Measurements from ENCODE around the gene SVOPL. TPM values are rescaled to one million over a fixed set of nuclear protein-coding genes. Genes with fewer than 3 reads are reported as not detected.

SVOPL gene
- polyA plus RNA-seq, 3 donors: not detected

GRCh38 chr7:138712652-138713051 is 11.5 kb upstream of the SVOPL start:
- no peaks in the 10 kb centered on the region for H4K20me1 ChIP-seq (ENCODE audit: insufficient read depth, low read length)
- no peak overlapping the region for H3K4me2 ChIP-seq (replicated peaks; ENCODE audit: extremely low read depth, low read length, poor library complexity, severe bottlenecking)
- H3K4me1 Mint-ChIP-seq: peaks cover under 1% of the 10 kb centered on the region
- no peak overlapping the region for H3K4me3 ChIP-seq (replicated peaks in 1 of 3; ENCODE audit: low read depth in 2 of 3, low read length in 3 of 3)
- no peak overlapping the region for H2AFZ ChIP-seq (ENCODE audit: insufficient read depth, low read depth, low read length, poor library complexity, severe bottlenecking)
- H3K27ac Mint-ChIP-seq: no peak overlapping the region
- peaks cover 0 to 3% (median 0%) of the 10 kb centered on the region in 7 donors for H3K9me3 Mint-ChIP-seq
- H3K4me3 Mint-ChIP-seq: no peak overlapping the region
- no peaks in the 10 kb centered on the region for H3K4me1 ChIP-seq (ENCODE audit: control insufficient read depth in 1 of 2, insufficient read depth in 2 of 2, low read length in 2 of 2)
- H3K36me3 Mint-ChIP-seq: no peaks in the 10 kb centered on the region
- no peak overlapping the region for H3K9ac ChIP-seq (ENCODE audit: insufficient read depth, low read length, poor library complexity, severe bottlenecking)
- peaks cover 2 to 13% (median 5%) of the 10 kb centered on the region in 3 donors for H3K27me3 Mint-ChIP-seq (ENCODE audit: low read depth in 3 of 3)
- no peak for DNase-seq
- TF ChIP-seq CTCF (IDR thresholded peaks at IDR 0.05): no peak
- H3K27me3 ChIP-seq (ENCODE audit: control insufficient read depth in 2 of 2, insufficient read depth in 2 of 2, low read length in 2 of 2): no peaks in the 10 kb centered on the region
- no peaks in the 10 kb centered on the region for H3K79me2 ChIP-seq (ENCODE audit: insufficient read depth, low read length)
- no peaks in the 10 kb centered on the region for H3K36me3 ChIP-seq (replicated peaks in 1 of 2; ENCODE audit: control insufficient read depth in 1 of 2, insufficient read depth in 2 of 2, low read length in 2 of 2)
- intact Hi-C loops (cut with micrococcal nuclease): no loop called here
- H3K27ac ChIP-seq (ENCODE audit: low read depth in 1 of 2, low read length in 2 of 2): no peak overlapping the region
- 97% methylated on average over 6 of the region's 9 CpGs for WGBS (ENCODE audit: insufficient coverage)
- no peaks in the 10 kb centered on the region for H3K9me3 ChIP-seq (replicated peaks in 1 of 2; ENCODE audit: control insufficient read depth in 1 of 2, insufficient read depth in 1 of 2, low read length in 2 of 2)

- DNase-seq: no peak
- no peaks in the 10 kb centered on the region for H3K36me3 Mint-ChIP-seq
- Histone ChIP-seq H2AFZ (ENCODE audit: insufficient read depth, low read depth, low read length, poor library complexity, severe bottlenecking) (no peak overlapping the region), H3K9ac (ENCODE audit: insufficient read depth, low read length, poor library complexity, severe bottlenecking) (no peak overlapping the region), H3K9me3 (replicated peaks in 1 of 2; ENCODE audit: control insufficient read depth in 1 of 2, insufficient read depth in 1 of 2, low read length in 2 of 2) (no peaks in the 10 kb centered on the region), H3K79me2 (ENCODE audit: insufficient read depth, low read length) (no peaks in the 10 kb centered on the region), H3K4me1 (ENCODE audit: control insufficient read depth in 1 of 2, insufficient read depth in 2 of 2, low read length in 2 of 2) (no peaks in the 10 kb centered on the region), H3K4me3 (replicated peaks in 1 of 3; ENCODE audit: low read depth in 2 of 3, low read length in 3 of 3) (no peak overlapping the region), H3K36me3 (replicated peaks in 1 of 2; ENCODE audit: control insufficient read depth in 1 of 2, insufficient read depth in 2 of 2, low read length in 2 of 2) (no peaks in the 10 kb centered on the region), H3K4me2 (replicated peaks; ENCODE audit: extremely low read depth, low read length, poor library complexity, severe bottlenecking) (no peak overlapping the region), H3K27ac (ENCODE audit: low read depth in 1 of 2, low read length in 2 of 2) (no peak overlapping the region), H3K27me3 (ENCODE audit: control insufficient read depth in 2 of 2, insufficient read depth in 2 of 2, low read length in 2 of 2) (no peaks in the 10 kb centered on the region), H4K20me1 (ENCODE audit: insufficient read depth, low read length) (no peaks in the 10 kb centered on the region)
- peaks cover 2 to 3% (median 2%) of the 10 kb centered on the region in 3 donors for H3K27me3 Mint-ChIP-seq (ENCODE audit: low read depth in 3 of 3)
- WGBS (ENCODE audit: insufficient coverage): 91% methylated on average over 11 of the region's 15 CpGs
- H3K4me1 Mint-ChIP-seq: no peaks in the 10 kb centered on the region
- no peak overlapping the region for H3K4me3 Mint-ChIP-seq
- no peak for TF ChIP-seq CTCF (IDR thresholded peaks at IDR 0.05)
- intact Hi-C loops (cut with micrococcal nuclease): no loop called here
- H3K27ac Mint-ChIP-seq: no peak overlapping the region
- H3K9me3 Mint-ChIP-seq: peaks cover 0 to 3% (median 0%) of the 10 kb centered on the region in 7 donors
These were observed 9.6 kb upstream of the SVOPL start for GRCh38 chr7:138710536-138711385.

All from CD14-positive monocyte (primary cell).